Epithelial cell of proximal tubule (primary cell): ENCODE results near the gene VAC14. TPM values are rescaled to one million over a fixed set of nuclear protein-coding genes. Genes with fewer than 3 reads are reported as not detected.

Experiments used
- DNase-seq: peaks from one replicate; pipeline ENCODE4 v3.0.0-alpha.2; 2011; ENCODE audit warnings: low read depth
- H3K4me3 ChIP-seq: 2 replicates; pipeline ENCODE4 v1.5.1; 2011; ENCODE audit warnings: low read depth, mild to moderate bottlenecking, low read length
- CTCF ChIP-seq: conservative IDR thresholded peaks from 2 replicates; pipeline ENCODE4 v1.5.1; 2012; ENCODE audit warnings: low read depth, mild to moderate bottlenecking, low read length
- total RNA-seq: library from RNA; depleted of rRNA; stranded (reverse); fragments of >200 nt; gene quantifications from 2 replicates; pipeline ENCODE4 v1.2.3, GENCODE V29; 2015

VAC14 gene
- total RNA-seq, 1 donor from 2014 or later = 32.5 TPM

- no peak for DNase-seq
- H3K4me3 ChIP-seq = no peak overlapping the region
- TF ChIP-seq CTCF = no peak
Measured at GRCh38 chr16:70741783-70742125, 59.2 kb downstream of the VAC14 start.

- DNase-seq = no peak
- TF ChIP-seq CTCF = no peak
- no peak overlapping the region for H3K4me3 ChIP-seq
Measured at GRCh38 chr16:70740914-70741782, 59.8 kb downstream of the VAC14 start.

- no peak for TF ChIP-seq CTCF
- no peak overlapping the region for H3K4me3 ChIP-seq
- no peak for DNase-seq
Measured at GRCh38 chr16:70740174-70740913, 60.6 kb downstream of the VAC14 start.

GRCh38 chr16:70739389-70739788 lies 61.6 kb downstream of the VAC14 start:
- no peak for TF ChIP-seq CTCF
- no peak overlapping the region for H3K4me3 ChIP-seq
- no peak for DNase-seq

- no peak for DNase-seq
- TF ChIP-seq CTCF = peak; percentile 72
Measured at GRCh38 chr16:70738083-70738977, 62.6 kb downstream of the VAC14 start.

GRCh38 chr16:70737377-70738082 lies 63.4 kb downstream of the VAC14 start:
- no peak overlapping the region for H3K4me3 ChIP-seq
- TF ChIP-seq CTCF = no peak
- no peak for DNase-seq

More at GRCh38 chr16:70738083-70738977, 62.6 kb downstream of the VAC14 start:
- no peak overlapping the region for H3K4me3 ChIP-seq
